HG02571 (cell line): ENCODE data around the gene SH3TC1.

Experiments used
- ATAC-seq: cut with Tn5 transposase; IDR thresholded peaks from one replicate; pipeline ENCODE4 v1.9.1; 2021; ENCODE audit warnings: mild to moderate bottlenecking, moderate library complexity; ENCODE audit not compliant: unreplicated experiment

The SH3TC1 gene

DNA sequence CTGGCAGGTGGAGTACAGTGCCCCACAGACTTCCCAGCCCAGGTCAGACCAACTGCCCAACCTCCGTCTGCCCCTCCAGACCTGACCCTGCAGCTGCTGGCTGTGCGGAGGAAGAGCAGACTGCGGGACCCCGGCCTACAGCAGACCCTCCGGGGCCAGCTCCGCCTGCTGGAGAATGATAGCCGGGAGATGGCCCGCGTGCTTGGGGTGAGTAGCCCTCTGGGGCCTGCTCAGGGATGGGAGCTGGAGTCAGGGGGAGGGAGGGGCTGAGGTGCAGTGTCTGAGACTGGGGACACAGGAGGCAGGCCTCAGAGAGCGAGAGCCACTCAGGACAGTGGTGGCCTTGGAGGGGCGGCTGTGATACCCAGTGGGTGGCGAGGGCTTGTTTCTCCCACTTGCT, 13.5 kb downstream of the SH3TC1 start:
- no peak for ATAC-seq

DNA sequence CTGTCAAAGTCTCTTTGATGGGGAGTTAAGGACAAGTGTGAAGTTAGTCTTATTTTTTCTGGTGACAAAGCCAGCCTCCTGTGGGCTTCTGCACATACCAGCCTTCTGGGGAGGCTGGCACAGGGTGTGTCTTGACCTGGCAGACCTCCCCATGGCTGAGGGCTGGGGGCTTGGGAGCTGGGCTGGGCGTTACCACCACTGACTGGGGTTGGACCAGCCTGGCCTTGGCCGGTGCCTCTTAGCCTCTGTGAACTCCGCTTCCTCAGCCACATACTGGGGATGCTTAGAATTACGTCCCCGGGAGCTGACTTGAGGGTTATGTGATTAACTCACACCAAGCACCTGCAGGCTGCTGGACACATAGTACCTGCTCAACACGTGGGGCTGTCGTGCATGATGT, 14.0 kb downstream of the SH3TC1 start:
- ATAC-seq = no peak

DNA sequence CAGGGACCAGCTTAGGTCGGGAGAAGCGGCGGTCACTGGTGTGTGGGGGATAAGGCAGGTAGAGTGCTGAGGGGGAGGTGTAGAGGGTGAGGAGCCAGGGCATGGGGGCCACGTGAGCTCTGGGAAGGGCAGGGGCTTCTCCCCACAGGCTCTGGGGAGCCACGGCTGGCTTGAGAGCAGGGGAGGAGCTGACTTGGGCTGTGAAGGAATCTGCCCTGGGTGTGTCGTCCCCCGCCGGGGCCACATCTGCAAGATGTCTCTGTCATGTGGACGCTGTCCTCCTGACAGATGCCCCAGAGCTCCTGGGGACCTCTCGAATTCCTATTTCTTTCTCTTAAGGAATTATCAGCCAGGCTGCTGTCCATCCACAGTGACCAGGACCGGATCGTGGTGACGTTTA, 15.0 kb downstream of the SH3TC1 start:
- ATAC-seq = no peak

GRCh38 chr4:8215001-8215427, 15.9 kb downstream of the SH3TC1 start:
- no peak for ATAC-seq

DNA sequence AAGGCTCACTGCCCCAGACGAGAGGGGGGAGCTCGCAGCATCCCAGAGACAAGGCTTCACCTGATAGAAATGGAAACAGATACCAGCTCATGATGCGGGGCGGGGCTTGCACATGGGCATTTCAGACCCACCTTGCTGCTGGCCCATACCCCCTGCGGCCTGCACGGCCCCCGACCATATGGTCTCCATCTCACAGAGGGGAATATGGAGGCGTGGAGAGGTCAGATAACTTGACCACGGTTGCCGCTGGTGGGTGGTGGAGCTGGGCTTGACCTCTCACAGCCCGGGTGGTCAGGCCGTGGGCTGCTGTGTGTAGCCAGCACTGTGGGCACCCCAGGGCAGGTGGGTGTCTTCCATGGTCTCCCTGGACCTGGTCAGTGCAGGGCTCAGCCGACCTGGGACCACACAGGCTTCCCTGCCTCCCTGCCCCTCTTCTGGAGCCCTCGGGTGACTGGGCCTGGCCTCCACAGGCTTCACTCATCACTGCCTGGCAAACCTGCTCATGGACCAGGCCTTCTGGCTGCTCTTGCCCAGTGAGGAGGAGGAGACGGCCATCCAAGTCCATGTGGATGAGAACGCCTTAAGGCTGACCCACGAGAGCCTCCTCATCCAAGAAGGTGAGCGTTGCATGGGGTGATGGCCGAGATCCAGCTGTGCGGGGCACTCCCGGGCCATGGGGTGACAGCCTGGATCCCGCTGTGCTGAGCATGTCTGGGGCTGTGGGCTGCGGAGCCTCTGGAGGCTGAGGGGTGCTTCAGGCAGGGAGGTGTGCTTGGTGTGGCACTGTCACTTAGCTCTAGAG, 16.8 kb downstream of the SH3TC1 start:
- ATAC-seq = no peak

- no peak for ATAC-seq
Measured at GRCh38 chr4:8216443-8217245, 17.6 kb downstream of the SH3TC1 start.

DNA sequence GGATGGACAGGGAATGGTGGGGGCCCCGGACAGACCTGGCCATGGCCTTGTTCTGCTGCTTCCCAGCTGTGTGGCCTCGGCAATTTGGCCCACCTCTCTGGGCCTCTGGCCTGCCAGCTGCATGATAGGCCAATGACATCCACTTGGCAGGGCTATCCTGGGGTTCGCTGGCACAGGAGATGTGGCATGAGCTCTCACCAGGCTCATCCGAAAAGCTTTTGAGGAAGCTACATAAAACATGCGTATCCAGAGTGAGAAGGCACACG, 18.1 kb downstream of the SH3TC1 start:
- ATAC-seq = no peak

- ATAC-seq = no peak
Measured at GRCh38 chr4:8217871-8218270, 18.8 kb downstream of the SH3TC1 start.

GRCh38 chr4:8218371-8219031, 19.4 kb downstream of the SH3TC1 start:
- no peak for ATAC-seq

DNA sequence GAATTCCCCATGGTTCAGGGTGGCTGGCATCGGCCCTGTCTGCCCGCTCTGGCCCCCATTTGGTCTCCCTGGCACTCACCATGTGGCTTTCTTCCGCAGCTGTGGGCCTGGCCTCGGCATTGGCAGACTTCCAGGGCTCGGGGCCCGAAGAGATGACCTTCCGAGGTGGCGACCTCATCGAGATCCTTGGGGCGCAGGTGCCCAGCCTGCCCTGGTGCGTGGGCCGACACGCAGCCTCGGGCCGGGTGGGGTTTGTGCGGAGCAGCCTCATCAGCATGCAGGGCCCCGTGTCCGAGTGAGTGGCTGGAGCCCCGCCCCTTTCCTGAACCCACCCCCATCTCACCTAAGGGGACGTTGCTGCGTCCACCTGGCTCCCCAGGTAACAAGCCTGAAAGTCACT, 20.1 kb downstream of the SH3TC1 start:
- no peak for ATAC-seq

- no peak for ATAC-seq
Measured at GRCh38 chr4:8220661-8221450, 21.8 kb downstream of the SH3TC1 start.

GRCh38 chr4:8221476-8221875, 22.4 kb downstream of the SH3TC1 start:
- ATAC-seq = no peak

GRCh38 chr4:8221985-8222384, 22.9 kb downstream of the SH3TC1 start:
- no peak for ATAC-seq

DNA sequence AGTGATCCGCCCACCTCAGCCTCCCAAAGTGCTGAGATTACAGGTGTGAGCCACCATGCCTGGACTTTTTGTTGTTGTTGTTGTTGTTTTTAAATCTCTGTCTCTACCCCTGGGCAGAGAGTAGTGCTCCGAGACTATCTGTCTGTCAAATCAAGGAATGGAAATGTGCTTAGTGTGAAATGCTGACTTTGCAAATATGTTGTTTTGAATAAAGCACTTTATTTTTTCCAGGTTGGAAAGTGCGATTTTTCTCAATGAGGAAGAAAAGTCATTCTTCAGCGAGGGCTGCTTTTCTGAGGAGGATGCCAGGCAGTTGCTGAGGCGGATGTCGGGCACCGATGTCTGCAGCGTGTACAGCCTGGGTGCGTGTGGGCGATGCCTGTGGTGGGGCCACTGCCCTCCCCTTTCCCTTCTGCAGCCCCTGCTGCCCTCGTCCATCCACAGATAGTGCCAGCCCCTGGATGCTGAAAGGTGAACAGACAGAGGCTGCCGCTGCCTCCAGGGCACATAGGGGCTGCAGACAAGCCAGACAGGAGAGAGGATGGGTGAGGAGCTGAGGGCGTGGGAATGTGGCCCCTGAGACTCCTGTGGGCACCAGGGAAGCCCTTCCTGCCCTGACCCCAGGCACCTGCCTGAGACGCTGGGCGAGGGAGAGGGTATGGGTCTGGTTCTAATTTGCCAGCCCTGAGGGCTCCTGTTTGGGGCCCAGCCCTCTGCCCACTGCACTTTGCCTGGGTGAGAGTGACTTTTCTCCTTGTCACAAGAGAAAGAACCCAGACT, 23.7 kb downstream of the SH3TC1 start:
- ATAC-seq = no peak

- ATAC-seq = no peak
Measured at GRCh38 chr4:8224267-8224974, 25.3 kb downstream of the SH3TC1 start.

DNA sequence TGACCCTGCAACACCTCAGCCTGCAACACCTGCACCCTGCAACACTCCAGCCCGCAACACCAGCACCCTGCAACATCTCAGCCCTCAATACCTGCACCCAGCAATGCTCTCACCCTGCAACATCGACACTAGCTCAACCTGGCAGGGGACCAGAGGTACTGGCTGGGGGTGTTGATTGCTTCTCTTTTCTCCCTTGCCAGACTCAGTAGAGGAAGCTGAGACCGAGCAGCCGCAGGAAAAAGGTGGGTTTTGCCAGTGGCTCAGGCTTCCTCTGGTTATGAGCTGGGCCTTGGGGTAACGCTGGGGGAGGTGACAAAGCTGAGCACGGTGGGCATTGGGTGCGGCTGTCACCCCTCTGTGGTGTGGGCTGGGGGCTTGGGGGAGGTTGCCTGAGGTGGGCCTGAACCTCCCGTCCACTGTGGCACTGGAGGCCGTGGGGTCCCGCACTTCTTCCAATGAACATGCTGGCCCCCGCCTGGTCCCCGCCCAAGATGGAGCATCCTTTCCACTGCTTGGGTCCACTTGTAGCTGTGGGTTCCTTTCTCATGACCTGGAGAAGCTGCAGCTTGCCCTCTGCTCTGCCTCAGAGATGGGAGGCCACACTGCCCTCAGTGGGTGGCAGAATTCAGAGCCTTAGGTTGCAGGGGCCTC, 26.0 kb downstream of the SH3TC1 start:
- no peak for ATAC-seq

- no peak for ATAC-seq
Measured at GRCh38 chr4:8225706-8226443, 26.8 kb downstream of the SH3TC1 start.

GRCh38 chr4:8227201-8227770, 28.2 kb downstream of the SH3TC1 start:
- no peak for ATAC-seq
